GM10847 (cell line): ENCODE results near the gene BZW2.

Experiments used
- POLR2A ChIP-seq: IDR thresholded peaks from 2 replicates; pipeline ENCODE4 v1.6.1; 2011; ENCODE audit not compliant: insufficient read length; ENCODE audit errors: extremely low read depth

The BZW2 gene

DNA sequence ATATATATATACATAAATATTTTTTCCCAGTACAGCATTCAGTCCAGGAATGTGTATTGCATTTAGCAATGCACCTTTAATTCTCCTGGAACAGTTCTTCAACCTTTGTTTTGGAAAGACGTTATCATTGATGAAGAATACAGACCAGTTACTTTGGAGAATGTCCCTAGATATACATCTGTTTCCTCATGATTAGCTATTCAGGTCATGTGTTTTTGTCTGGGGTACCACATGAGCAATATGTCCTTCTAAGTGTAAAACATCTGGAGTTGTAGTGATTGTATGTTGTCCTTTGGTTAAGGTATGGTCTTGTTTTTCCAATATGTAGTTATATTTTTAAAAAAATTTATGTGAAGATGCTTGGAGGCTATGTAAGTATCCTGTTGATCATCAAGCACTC lies 10.2 kb downstream of the BZW2 start:
- no peak for TF ChIP-seq POLR2A

DNA sequence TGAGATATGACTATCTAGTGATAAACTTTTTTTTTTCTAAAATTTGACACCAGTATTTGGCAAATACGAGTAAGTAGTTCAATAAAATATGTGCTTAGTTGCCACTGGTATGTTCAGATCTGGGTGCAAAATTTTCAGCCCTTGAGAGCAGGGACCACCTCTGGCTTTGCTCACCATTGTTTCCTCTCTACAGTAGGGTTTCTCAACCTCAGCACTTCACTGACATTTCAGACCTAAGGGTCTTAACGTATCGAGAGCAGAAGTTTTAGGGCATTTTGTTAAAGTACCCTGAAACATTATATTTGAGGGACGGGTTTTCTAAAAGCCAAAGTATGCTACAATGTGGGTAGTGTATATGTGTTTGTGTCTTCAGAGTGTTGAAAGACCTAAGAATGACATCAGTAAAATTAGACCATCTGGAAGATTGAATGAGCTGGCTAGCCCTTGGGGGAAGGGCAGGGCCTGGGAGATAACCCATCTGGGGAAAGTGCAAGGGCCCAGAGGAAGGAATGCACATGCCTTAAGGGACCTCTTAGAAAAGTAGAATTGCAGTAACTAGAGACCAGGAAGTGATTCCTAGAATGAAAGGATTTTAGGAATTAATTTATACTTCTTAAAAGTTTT lies 11.8 kb downstream of the BZW2 start:
- TF ChIP-seq POLR2A, result no peak

DNA sequence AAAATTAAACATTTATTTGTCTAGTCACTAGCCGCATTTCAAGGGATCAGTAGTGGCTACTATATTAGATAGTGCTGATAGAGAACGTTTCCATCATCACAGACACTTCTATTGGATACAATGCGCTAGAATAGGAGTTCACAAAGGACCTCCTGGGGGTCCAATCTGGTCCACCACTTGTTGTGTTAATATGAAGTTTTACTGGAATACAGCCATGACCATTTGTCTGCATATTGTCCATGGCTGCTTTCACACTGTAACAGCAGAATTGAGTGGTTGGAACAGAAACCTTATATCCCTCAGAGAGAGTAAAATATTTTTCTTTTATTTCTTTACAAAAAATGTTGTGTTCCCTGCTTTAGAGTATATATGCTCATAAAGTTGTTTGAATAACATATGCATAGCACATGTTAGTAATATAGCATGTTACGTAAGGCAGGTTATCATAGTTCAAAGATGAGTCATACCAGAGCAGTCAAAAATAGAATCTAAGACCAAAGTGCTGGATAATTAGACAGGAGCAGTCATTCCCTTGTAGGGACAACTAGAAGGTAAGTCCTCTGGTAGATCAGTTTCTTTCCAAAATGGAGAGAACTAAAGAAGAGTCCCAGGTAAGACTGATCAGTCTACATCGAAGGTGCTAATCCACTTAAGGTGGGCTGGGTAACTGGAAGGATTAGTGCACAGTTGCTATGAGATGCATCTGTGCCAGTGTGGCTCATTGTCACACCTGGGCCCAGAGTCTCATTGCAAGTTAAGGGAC lies 14.9 kb downstream of the BZW2 start:
- TF ChIP-seq POLR2A, result no peak

DNA sequence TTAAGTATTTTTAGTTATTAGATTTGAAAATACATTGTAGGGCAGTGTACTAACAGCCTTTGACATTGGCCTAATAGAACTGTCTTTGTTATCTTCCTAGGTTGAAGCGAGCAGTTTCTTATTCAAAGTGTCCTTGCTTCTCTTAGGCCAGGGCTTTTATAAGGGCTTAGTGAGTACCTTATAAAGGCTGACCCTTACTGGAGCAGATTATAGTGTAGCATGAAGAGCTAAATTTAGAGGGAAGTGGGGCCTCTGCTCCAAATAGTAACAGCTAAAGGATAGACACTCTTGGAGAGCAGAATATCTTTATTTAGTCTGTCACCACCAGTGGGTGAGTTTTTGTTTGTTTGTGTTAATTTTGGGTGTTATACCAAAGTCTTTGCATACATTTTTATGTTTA lies 15.9 kb downstream of the BZW2 start:
- TF ChIP-seq POLR2A, result no peak

DNA sequence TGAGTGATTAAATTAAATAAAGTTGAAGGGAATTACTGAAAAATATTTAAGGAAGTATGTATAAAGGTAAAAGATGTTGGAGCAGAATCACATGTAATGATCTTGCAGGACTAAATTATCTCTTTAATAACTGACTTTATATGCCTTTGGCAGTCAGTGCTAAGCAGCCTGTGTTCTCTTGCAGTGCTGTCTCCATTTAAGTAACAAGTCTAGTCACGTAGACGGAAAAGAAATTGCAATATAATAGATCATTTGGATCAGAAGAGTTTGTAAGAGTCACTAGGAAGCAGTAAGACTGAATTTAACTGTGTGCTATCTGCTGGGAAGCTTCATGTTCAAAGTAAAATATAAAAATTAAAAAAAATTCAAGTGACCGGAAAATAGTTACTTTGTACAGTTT lies 21.4 kb downstream of the BZW2 start:
- no peak for TF ChIP-seq POLR2A

DNA sequence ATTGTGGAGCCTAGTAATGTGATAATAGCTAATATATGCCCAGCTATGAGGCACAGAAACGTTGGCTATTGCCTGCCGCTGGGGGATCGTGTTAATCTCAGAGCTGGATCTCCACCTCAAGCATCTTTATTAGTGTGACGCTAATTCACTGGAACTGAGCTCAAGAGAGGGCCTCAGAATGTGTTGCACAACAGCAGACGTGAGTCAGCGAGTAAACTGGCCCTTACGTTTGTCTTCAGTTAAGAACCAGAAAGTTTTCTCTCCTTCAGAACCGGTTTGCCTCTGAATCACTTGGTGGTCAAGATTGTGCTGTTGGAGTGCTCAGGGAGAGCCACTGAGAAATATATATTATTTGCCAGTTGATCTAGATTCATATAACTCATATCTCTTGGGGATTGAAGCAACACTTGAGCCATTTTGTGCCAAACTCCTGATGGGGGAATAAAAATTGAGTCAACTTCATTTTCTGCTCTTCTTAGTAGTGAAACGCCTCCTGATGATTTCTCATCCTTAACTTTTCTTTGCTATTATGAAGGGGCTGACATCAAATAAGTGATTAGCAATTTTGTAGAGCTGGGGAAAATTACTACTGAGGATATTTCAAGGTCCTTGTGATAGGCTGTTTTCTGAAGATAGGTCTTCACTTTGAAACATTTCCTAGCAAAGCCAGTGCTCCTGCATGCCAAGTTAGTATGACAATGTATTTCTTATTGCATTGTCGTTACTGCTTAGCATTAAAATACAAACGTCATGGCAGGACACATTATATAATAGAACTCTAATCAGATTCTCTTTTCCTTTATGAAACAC lies 22.3 kb downstream of the BZW2 start:
- TF ChIP-seq POLR2A, result no peak

DNA sequence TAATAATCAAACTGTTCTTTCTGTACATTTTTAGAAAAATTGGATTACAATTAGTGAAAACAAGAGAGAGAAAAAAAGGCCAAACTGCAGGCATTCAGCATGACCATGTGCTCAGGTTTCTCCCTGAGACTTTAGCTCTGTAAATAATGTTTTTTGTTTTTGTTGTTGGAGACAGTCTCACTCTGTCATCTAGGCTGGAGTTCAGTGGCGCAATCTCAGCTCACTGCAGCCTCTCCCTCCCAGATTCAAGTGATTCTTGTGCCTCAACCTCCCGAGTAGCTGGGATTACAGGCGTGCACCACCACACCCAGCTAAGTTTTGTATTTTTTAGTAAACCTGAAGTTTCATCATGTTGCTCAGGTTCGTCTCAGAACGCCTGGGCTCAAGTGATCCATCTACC lies 23.0 kb downstream of the BZW2 start:
- TF ChIP-seq POLR2A, result no peak

DNA sequence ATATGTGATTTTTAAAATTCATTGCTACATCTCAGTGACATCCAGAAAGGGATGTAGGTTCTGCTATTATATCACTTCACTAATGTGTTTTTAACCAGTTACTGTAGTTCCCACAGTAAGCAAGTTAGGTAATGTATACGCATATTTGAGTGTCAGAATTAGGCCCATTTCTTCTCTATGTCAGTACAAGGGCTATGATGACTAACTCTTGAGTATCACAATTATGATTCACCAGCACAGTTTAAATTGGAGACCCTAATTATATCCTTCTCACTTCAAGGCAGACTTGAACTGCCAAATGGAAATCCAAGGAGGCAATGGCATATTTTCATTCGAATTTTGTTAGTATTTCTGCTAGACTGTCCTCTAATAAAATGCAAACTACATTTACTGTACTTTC lies 23.6 kb downstream of the BZW2 start:
- TF ChIP-seq POLR2A, result no peak

DNA sequence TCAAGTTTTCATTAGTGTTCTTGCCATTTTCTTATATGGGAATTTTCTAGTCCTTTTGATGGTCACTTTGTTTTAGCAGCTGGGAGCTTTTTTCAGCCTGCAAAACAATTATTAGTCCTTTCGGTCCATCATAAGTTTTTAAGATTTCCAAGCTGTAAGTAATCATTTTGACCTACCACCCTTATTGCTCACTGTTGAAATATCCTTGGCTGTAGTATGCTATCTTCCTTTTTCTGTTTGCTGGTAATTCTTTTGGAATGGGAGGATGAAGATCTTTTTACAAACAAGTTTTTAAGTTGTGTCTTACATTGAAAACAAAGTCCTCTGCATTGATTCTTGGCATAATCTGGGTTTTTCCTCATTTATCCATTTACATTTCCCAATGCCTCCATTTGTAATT lies 24.0 kb downstream of the BZW2 start:
- TF ChIP-seq POLR2A, result no peak

DNA sequence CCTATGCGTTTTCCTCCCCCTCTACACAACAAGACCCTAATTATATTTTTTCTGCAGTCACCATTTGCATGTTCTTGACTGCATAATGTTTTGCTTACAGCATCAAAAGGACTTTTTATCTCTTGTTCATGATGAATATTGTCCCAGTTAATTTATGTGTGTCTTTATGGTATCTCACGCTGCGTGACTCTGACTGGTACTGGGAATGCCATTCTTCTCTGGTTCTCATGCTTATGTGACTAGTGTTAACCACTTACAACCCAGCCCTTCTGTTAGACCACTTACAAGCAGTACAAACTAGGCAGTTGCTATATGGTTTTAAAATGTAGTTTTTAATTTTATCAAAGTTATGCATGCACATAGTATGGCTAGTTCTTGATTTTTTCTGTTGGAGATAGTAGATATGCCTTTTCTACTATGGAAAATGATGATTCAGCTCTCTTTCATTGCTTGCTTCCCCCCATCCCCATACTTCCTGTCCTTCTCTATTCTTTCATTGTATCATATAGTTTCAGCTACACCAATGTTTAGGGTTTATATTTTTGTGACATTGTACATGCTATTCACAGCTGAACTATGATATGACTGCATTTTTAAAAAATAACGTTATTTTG lies 24.9 kb downstream of the BZW2 start:
- no peak for TF ChIP-seq POLR2A

DNA sequence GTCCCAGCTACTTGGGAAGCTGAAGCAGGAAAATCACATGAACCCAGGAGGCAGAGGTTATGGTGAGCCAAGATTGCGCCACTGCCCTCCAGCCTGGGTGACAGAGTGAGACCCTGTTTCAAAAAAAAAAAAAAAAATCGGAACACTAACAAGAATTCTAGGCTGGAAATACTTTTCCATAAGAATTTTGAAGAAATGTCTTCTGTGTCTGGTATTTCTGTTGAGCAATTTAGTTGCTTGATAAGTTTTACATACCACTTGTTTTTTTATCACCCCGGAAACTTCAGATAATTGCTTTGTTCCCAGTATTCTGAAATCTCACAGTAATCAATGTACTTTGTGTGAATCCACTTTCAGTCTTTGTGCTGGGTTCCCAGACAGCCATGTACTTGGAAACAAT lies 25.8 kb downstream of the BZW2 start:
- TF ChIP-seq POLR2A, result no peak

DNA sequence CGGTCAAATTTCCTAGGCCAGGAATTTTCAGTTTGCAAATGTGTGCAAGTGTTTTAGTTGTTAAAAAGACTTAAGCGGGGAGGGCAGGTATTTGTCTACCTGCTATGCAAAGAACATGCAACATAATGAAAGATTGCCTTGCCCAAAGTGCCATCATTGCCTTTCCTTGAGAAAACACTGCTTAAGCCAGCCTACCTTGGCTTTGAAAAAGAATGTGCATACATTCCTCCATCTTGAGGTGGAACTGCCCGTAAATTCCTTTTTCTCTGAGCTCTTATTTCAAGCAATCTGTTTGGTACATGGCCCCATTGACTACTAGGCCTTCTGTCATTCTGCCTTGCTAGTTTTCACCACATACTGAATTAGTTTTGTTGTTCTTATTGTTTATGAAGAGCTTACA lies 29.3 kb downstream of the BZW2 start:
- no peak for TF ChIP-seq POLR2A

DNA sequence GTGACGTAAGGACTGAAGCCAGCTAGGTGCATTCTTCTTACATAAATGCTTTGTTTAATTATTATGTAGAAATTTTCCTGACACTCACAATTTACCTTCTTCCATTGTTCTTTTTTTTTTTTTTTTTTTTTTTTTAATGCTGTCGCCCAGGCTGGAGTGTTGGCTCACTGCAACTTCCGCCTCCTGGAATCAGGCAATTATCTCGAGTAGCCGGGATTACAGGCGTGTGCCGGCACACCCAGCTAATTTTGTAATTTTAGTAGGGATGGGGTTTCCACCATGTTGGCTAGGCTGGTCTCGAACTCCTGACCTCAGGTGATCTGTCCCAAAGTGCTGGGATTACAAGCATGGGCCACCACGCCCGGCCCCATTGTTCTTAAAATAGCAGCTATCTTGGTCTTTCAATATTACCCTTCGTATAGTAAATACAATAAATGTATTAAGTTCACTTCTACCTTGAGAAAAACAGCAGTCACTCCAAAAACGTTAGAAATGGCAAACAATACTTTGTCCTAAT lies 32.1 kb downstream of the BZW2 start:
- TF ChIP-seq POLR2A, result no peak

DNA sequence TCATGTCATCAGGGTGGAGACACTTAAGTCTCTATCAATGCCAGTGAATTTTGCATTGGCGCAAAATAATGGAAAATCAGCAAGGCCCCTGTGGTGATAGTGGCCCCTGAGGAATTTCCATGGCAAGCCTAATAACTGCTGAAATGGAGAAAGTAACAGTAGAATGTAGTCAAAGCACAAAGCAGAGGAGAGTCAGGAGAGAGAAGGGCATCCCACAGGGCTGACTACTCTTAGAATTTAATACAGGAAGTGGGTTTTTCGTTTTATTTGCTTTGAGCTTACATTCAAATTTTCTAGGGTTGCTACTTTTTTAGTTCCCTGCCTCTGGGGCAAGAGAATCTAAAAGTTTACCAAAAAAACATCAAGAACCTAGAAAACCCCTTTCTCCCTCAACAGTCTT lies 39.0 kb downstream of the BZW2 start:
- TF ChIP-seq POLR2A, result no peak

DNA sequence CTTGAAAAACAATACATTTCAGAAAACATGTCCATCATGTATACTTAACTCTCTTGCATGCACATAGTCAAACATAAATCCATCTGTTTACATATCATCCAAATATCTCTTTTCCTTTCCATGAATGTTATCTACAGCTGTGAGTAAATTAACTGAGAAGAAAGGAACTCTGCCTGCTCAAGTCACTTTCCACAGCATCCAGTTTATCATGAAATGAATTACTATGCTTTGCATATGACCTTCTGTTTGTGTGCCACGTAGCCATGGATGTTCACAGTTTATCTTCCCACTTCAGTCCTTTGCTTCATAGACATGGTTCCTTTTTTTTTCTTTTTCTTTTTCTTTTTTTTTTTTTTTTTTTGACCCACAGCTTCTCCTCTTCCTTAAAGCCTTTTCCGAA lies 39.6 kb downstream of the BZW2 start:
- TF ChIP-seq POLR2A, result no peak

DNA sequence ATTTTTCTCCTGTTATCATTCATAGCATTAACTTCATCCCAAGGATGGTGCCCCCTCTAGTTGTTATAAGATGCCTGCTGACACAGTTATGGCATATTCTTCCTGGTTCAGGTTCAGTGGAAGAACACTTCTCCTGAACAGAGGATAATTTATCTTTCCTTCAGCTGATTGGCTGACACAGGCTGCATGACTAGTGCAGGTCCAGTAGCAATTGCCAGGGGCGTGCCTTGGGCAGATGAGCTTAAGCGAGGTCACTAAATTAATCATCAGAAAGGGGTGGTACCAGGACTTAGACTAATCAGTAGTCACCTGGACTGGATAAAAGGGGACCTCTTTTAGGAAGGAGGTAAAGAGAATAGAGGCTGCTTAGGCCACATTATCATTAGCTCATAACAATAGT lies 42.3 kb downstream of the BZW2 start:
- no peak for TF ChIP-seq POLR2A

DNA sequence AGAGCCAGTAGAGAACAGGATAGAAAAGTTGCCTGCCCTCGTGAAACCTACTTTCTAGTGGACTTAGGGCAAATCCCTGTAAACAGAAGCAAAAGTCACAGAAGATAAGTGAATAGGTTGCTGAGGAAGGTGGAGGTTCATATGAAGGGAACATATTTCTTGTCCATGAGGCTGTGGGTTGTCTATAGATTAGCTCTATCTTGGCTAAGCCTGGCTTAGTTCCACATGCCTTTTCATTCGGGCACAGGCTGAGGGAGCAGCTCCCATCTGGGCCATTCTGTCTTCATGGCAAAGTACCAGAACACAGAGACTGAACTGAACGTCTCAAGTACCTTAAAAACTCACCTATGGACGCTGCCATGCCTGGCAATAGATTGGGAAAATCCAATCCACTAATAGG lies 45.3 kb downstream of the BZW2 start:
- no peak for TF ChIP-seq POLR2A
